Measurements from ENCODE around the gene GPRC5D. TPM values are rescaled to one million over a fixed set of nuclear protein-coding genes. Genes with fewer than 3 reads are reported as not detected.

The GPRC5D gene
- total RNA-seq (not detected), polyA plus RNA-seq (not detected)
- long read RNA-seq, donor 1 = 0 reads
- long read RNA-seq, donor 2 = 0 reads
- long read RNA-seq, donor 3 = 0 reads
- long read RNA-seq, donor 4 = 0 reads

DNA sequence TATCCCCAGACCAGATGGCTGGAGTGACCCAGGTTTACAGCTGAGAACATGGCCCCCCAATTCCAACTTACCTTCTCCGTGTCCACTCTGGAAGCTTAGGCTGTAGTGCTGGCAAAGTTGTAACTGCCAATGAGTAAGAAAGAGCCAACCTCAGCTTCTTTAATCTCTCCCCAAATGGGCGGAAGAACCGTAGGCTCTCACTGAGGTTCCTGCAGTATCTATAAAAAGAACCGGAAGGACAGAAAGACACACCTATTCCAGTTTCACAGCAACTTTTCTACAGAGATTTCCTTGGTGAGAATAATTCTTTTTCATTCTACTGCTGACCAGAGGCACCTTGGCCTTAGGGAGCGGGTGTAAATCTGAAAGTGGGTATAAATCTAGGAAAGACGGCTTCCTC is at the start of gene GPRC5D:
Gene GPRC5D (minus strand): TSS at position 135 of the 400 bp plus-strand sequence. CDS start 1,786 bp downstream, outside the sequence.
- no peak for ATAC-seq
- no peak within 1 kb of the TSS for H3K27ac ChIP-seq (ENCODE audit: low read length)
- no peaks in the 10 kb centered on the region for H3K27me3 ChIP-seq (ENCODE audit: control insufficient read depth, insufficient read depth)
- 94% methylated on average over 6 of the region's 6 CpGs for WGBS
- DNase-seq = no peak
- H3K4me3 ChIP-seq (ENCODE audit: low read length) = no peak within 1 kb of the TSS
- intact Hi-C loops (cut with DNase I) = no loop called here
- H3K4me1 ChIP-seq (ENCODE audit: control insufficient read depth, insufficient read depth, low read length) = no peaks in the 10 kb centered on the region
- H3K9me3 ChIP-seq (ENCODE audit: control insufficient read depth, low read length) = no peaks in the 10 kb centered on the region

DNA sequence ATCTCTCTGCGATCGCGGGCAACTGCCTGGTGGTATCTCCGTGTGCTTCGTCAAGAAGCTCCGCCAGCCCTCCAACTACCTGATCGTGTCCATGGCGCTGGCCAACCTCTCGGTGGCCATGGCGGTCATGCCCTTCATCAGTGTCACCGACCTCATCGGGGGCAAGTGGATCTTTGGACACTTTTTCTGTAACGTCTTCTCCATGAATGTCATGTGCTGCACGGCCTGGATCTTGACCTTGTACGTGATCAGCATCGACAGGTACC is 49.7 kb upstream of the GPRC5D start:
- DNase-seq (peak in 1 of 3 donors; percentile 65), ATAC-seq (no peak)
- intact Hi-C loops (cut with DNase I) = loop anchor here in 2 of 4 donors (10.0 kb wide), 2 partner anchors 203 to 213 kb away; no protein-coding TSS in a partner anchor
- H3K27ac ChIP-seq (ENCODE audit: low read length) = no peak overlapping the region
- H3K9me3 ChIP-seq (ENCODE audit: control insufficient read depth, low read length) = no peaks in the 10 kb centered on the region
- H3K4me3 ChIP-seq (ENCODE audit: low read length) = peak overlapping the region; percentile 79
- H3K4me1 ChIP-seq (ENCODE audit: control insufficient read depth, insufficient read depth, low read length) = peaks cover 15% of the 10 kb centered on the region
- H3K27me3 ChIP-seq (ENCODE audit: control insufficient read depth, insufficient read depth) = no peaks in the 10 kb centered on the region
- 45% methylated on average over 16 of the region's 16 CpGs for whole genome bisulfite sequencing

DNA sequence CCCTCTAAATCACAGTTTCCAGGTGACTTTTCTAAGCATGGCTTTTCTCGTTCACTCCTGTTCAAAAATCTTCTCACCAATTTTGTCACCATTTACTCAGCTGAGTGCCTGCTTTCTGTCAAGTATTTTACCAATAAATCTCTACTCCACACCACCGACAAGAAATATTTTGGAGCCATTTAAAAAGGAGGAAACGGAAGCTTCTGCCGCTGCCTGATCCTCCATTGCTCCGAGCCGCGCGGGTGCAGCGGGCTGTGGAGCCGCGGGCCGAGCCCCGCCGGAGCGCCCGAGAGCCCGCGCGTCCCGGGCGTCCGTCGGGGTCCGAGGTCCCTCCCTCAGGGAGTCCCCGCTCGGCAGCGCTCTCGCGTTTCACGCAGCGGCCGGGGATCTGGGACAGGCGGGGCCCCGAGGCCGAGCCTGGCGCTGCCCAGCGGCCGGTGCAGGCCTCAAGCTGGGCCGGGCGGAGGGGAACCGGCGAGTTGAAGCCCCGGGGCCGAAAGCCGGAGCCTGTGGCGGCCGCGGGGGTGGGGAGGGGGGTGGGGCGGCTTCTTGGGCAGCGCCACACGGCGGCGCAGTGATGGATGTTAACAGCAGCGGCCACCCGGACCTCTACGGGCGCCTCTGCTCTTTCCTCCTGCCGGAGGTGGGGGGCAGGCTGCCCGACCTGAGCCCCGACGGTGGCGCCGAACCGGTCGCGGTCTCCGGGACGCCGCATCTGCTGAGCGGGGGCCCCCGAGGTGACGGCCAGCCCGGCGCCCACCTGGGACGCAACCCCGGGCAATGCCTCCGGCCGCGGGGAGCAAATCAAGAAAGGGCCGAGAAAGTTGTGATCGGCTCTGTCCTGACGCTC is 49.2 kb upstream of the GPRC5D start:
- Histone ChIP-seq H3K27ac (ENCODE audit: low read length) (peak overlapping the region; percentile 83), H3K27me3 (ENCODE audit: control insufficient read depth, insufficient read depth) (no peaks in the 10 kb centered on the region), H3K4me3 (ENCODE audit: low read length) (peak overlapping the region; percentile 79), H3K4me1 (ENCODE audit: control insufficient read depth, insufficient read depth, low read length) (peaks cover 17% of the 10 kb centered on the region), H3K9me3 (ENCODE audit: control insufficient read depth, low read length) (no peaks in the 10 kb centered on the region)
- WGBS = under 1% methylated on average over 82 of the region's 82 CpGs
- peak; percentile 61 to 87 (median 86) for DNase-seq
- peak; percentile 54 to 60 for ATAC-seq
- intact Hi-C loops (cut with DNase I) = loop anchor here in 2 of 4 donors (10.0 kb wide), 2 partner anchors 204 to 214 kb away; no protein-coding TSS in a partner anchor

DNA sequence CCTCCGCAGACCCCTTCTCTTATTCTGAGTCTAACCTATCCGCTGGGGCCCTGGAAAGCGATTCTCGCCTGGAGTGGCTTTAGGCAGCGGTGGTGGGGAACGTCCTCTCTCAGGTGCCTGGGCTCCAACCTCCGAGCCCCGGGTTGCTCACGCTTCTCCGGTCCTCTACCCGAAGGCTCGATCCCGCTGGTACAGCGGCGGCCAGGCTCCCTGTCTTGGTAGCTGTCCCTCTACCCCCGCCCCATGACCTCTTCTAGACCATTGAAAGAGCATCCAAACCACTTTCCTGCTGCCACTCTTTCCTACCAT is 48.6 kb upstream of the GPRC5D start:
- ATAC-seq = peak; percentile 25 to 54
- Histone ChIP-seq H3K9me3 (ENCODE audit: control insufficient read depth, low read length) (no peaks in the 10 kb centered on the region), H3K27me3 (ENCODE audit: control insufficient read depth, insufficient read depth) (no peaks in the 10 kb centered on the region), H3K4me1 (ENCODE audit: control insufficient read depth, insufficient read depth, low read length) (peaks cover 18% of the 10 kb centered on the region), H3K27ac (ENCODE audit: low read length) (peak overlapping the region; percentile 83), H3K4me3 (ENCODE audit: low read length) (peak overlapping the region; percentile 79)
- intact Hi-C loops (cut with DNase I) = loop anchor here in 2 of 4 donors (10.0 kb wide), 2 partner anchors 204 to 214 kb away; no protein-coding TSS in a partner anchor
- 0% methylated on average over 16 of the region's 16 CpGs for WGBS
- DNase-seq = no peak

DNA sequence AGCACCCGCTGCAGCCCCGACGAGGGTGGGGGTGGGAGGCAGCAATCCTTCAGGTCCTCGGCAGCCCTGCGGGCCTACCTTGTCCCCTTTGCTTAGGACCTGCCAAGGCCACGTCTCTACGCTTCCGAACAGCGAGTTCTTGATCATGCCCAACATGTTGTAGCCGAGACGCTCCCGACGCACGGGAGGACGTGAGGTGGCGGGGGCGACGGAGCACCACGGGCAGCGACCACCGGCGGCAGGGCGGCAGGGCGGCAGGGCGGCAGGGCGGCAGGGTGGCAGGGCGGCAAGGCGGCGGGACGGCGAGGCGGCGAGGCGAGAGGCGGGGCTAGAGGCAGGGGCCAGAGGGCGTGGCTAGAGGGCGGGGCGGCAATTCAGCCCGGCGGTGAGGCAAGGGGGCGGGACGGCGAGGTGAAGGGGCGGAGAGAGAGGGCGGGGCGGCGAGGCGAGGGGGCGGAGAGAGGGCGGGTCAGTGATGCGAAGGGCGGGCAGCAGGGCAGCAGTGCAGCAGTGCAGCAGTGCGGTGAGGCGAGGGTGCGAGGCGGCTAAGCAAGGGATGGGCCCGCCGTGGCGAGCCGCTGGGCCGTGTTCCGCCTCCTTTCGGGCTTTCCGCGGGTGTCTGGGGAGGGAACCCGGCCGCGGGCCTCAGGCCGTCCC is 48.1 kb upstream of the GPRC5D start, which contains the start of gene HEBP1:
Gene HEBP1 (minus strand): TSS at position 307 of the 657 bp plus-strand sequence. CDS start 151 bp downstream, at position 156.
- intact Hi-C loops (cut with DNase I) = loop anchor here in 2 of 4 donors (10.0 kb wide), 2 partner anchors 205 to 215 kb away; no protein-coding TSS in a partner anchor

DNA sequence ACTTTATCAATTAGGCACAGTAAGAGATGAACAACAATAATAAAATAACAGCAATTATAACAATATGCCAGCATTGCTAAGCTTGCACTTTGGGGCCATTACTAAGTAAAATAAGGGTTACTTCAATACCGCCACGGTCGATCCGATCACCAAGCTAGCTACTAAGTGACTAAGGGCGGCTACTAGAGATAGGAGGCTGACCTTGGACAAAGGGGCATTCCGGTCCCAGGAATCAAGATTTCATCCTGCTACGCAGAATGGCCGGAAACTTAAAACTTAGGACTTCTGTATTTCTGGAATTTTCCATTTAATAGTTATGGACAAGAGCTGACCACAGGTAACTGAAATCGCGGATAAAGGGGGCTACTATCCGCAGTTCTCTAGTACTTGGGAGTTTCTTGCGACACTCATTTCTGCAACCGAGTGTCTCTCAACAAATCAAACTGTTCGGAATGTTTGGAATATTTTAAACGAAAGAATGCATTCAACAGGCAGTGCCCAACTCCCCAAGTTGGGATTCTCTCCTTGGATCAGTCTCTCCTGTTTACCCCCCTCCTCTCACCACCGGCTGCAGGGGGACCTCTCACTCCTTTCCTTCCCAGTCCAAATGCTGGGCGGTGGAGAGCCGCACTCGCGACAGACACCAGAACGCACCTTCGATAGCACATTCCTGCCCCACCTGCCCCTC is 47.4 kb upstream of the GPRC5D start:
- DNase-seq = no peak
- WGBS = 10% methylated on average over 22 of the region's 22 CpGs
- intact Hi-C loops (cut with DNase I) = no loop called here
- Histone ChIP-seq H3K9me3 (ENCODE audit: control insufficient read depth, low read length) (no peaks in the 10 kb centered on the region), H3K27me3 (ENCODE audit: control insufficient read depth, insufficient read depth) (no peaks in the 10 kb centered on the region), H3K4me1 (ENCODE audit: control insufficient read depth, insufficient read depth, low read length) (peaks cover 20% of the 10 kb centered on the region), H3K4me3 (ENCODE audit: low read length) (peak overlapping the region; percentile 51), H3K27ac (ENCODE audit: low read length) (peak overlapping the region; percentile 34)
- peak in 1 of 2 donors; percentile 11 for ATAC-seq

More for the DNA sequence above, 48.1 kb upstream of the GPRC5D start, which contains the start of gene HEBP1:
- Histone ChIP-seq H3K27me3 (ENCODE audit: control insufficient read depth, insufficient read depth) (no peaks in the 10 kb centered on the region), H3K4me1 (ENCODE audit: control insufficient read depth, insufficient read depth, low read length) (peaks cover 18% of the 10 kb centered on the region), H3K4me3 (ENCODE audit: low read length) (peak within 1 kb of the TSS; percentile 79), H3K27ac (ENCODE audit: low read length) (peak within 1 kb of the TSS; percentile 83), H3K9me3 (ENCODE audit: control insufficient read depth, low read length) (no peaks in the 10 kb centered on the region)
- DNase-seq (peak; percentile 95 to 99 (median 98)), ATAC-seq (peak; percentile 95 to 97)
- WGBS = under 1% methylated on average over 69 of the region's 69 CpGs

DNA sequence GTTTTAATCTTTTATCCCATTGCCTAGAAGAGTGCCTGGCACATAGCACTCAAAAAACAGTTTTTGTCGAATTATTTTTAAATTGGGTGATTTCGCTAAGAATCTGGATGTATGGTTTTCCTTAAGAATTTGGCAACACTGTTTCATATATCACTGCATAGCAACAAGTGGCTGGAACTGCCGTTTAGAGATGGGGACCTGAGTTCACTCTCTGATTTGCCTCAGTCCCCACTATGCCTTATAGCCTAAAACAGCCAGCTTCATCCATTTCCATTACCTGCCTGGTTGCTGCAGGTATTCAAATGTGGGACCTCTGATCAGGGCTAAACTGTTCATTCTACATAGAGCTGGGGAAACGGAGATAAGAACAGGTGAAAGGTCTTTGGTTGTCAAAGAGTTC is 46.3 kb upstream of the GPRC5D start:
- H3K27me3 ChIP-seq (ENCODE audit: control insufficient read depth, insufficient read depth) = no peaks in the 10 kb centered on the region
- no peak for DNase-seq
- H3K4me3 ChIP-seq (ENCODE audit: low read length) = no peak overlapping the region
- intact Hi-C loops (cut with DNase I) = no loop called here
- ATAC-seq = no peak
- no peaks in the 10 kb centered on the region for H3K9me3 ChIP-seq (ENCODE audit: control insufficient read depth, low read length)
- WGBS = 83% methylated on average over 4 of the region's 4 CpGs
- peaks cover 21% of the 10 kb centered on the region for H3K4me1 ChIP-seq (ENCODE audit: control insufficient read depth, insufficient read depth, low read length)
- H3K27ac ChIP-seq (ENCODE audit: low read length) = no peak overlapping the region

DNA sequence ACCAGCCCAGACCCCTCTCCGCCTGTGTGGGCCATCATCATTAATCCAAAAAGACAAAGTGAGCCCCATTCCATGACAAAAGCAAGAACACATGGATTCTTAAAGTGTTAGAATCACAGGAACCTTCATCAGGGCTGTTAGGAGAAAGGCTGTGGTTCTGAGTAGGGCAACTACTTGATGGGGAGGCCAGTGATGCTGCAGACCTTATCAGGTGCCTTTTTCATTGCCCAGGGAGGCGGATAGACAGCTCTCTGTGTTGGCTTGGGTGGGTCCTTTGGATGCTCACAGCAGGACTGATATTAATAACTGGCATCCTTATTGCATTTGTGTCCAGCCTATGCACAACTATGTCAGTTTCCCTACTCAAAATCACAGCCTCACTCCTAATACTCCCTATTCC is 45.8 kb upstream of the GPRC5D start:
- DNase-seq = no peak
- peaks cover 21% of the 10 kb centered on the region for H3K4me1 ChIP-seq (ENCODE audit: control insufficient read depth, insufficient read depth, low read length)
- H3K27ac ChIP-seq (ENCODE audit: low read length) = no peak overlapping the region
- H3K4me3 ChIP-seq (ENCODE audit: low read length) = no peak overlapping the region
- no peak for ATAC-seq
- no peaks in the 10 kb centered on the region for H3K9me3 ChIP-seq (ENCODE audit: control insufficient read depth, low read length)
- intact Hi-C loops (cut with DNase I) = no loop called here
- 92% methylated on average over 2 of the region's 2 CpGs for WGBS
- no peaks in the 10 kb centered on the region for H3K27me3 ChIP-seq (ENCODE audit: control insufficient read depth, insufficient read depth)

DNA sequence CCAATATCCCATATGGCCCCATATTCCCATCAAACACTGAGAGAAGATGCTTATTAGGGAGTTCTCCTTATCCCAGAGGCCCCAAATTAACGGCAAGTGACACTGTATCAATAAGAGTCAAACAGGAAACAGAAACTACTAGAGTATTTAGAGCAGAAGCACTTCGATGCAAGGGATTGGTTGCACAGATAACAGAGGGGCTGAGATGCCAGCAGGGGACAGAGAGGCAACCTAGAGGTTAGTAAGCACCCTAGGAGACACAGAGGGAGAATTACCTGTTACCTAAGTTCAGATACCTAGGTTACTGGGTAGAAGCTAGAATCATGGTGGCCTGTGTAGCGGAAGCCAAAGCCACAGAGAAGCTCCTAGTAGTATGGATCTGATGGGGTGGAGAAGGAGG is 45.2 kb upstream of the GPRC5D start:
- no peak for DNase-seq
- intact Hi-C loops (cut with DNase I) = no loop called here
- no peak overlapping the region for H3K27ac ChIP-seq (ENCODE audit: low read length)
- peaks cover 21% of the 10 kb centered on the region for H3K4me1 ChIP-seq (ENCODE audit: control insufficient read depth, insufficient read depth, low read length)
- no peaks in the 10 kb centered on the region for H3K27me3 ChIP-seq (ENCODE audit: control insufficient read depth, insufficient read depth)
- 40% methylated on average over 3 of the region's 3 CpGs for WGBS
- H3K9me3 ChIP-seq (ENCODE audit: control insufficient read depth, low read length) = no peaks in the 10 kb centered on the region
- ATAC-seq = no peak
- no peak overlapping the region for H3K4me3 ChIP-seq (ENCODE audit: low read length)

DNA sequence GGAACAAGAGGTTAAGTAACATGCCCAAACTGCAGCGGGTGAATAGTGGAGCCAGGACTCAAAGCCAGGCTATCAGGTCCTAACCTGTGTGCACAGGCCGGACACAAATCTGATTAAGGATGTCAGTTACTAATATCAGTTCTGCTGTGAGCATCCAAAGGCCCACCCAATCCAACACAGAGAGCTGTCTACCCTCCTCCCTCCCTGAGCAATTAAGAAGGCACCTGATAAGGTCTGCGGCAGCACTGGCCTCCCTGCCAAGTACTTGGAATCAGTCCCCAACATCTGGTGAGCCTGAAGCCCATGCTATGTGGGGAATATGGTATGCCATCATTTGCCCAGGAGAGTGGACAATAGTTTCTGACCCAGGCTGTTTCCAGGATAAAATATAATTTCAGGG is 44.2 kb upstream of the GPRC5D start:
- 35% methylated on average over 3 of the region's 3 CpGs for WGBS
- ATAC-seq (no peak), DNase-seq (no peak)
- no peaks in the 10 kb centered on the region for H3K9me3 ChIP-seq (ENCODE audit: control insufficient read depth, low read length)
- H3K4me3 ChIP-seq (ENCODE audit: low read length) = no peak overlapping the region
- H3K27me3 ChIP-seq (ENCODE audit: control insufficient read depth, insufficient read depth) = no peaks in the 10 kb centered on the region
- H3K27ac ChIP-seq (ENCODE audit: low read length) = no peak overlapping the region
- intact Hi-C loops (cut with DNase I) = no loop called here
- H3K4me1 ChIP-seq (ENCODE audit: control insufficient read depth, insufficient read depth, low read length) = peaks cover 15% of the 10 kb centered on the region
